Omental fat pad (tissue), 4 donors: Measurements from ENCODE around the gene PSD2. TPM values are rescaled to one million over a fixed set of nuclear protein-coding genes. Genes with fewer than 3 reads are reported as not detected.

Experiments
- ATAC-seq: fragments of 150-250 bp; one replicate; pipeline ENCODE4 v1.9.1; 2016; ENCODE audit warnings: mild to moderate bottlenecking, moderate library complexity; ENCODE audit not compliant: low FRiP score
- DNase-seq: peaks from one replicate; pipeline ENCODE4 v3.0.0-alpha.2; 2019; ENCODE audit warnings: low spot score
- CTCF ChIP-seq, 3 donors: fragments of 450-650 bp; IDR thresholded peaks; one replicate each; pipeline ENCODE4 v1.5.1; 2016 to 2017; ENCODE audit warnings: antibody characterized with exemption in 3 of 3, mild to moderate bottlenecking in 3 of 3, moderate library complexity in 2 of 3
- total RNA-seq, 4 donors: library from RNA; depleted of rRNA; stranded (reverse); fragments of >200 nt; gene quantifications; one replicate each; pipeline ENCODE4 v1.1.0, GENCODE V29; 2016

PSD2 gene
- total RNA-seq, 4 donors from 2014 or later = 0.12 to 0.46 (median 0.16) TPM; not detected in 1

- DNase-seq = no peak
- ATAC-seq = no peak
Observed at GRCh38 chr5:139849501-139849900, 53.9 kb downstream of the PSD2 start.

GRCh38 chr5:139849942-139850341 lies 54.3 kb downstream of the PSD2 start:
- ATAC-seq (no peak), DNase-seq (no peak)
- TF ChIP-seq CTCF (IDR thresholded peaks at IDR 0.05) = no peak

More at GRCh38 chr5:139849501-139849900, 53.9 kb downstream of the PSD2 start:
- TF ChIP-seq CTCF (IDR thresholded peaks at IDR 0.05) = no peak

GRCh38 chr5:139850423-139851016 lies 54.9 kb downstream of the PSD2 start:
- DNase-seq = no peak
- no peak for TF ChIP-seq CTCF (IDR thresholded peaks at IDR 0.05)
- ATAC-seq = no peak

- no peak for TF ChIP-seq CTCF (IDR thresholded peaks at IDR 0.05)
- no peak for DNase-seq
- no peak for ATAC-seq
Observed at GRCh38 chr5:139851558-139851957, 56.0 kb downstream of the PSD2 start.

- DNase-seq (no peak), ATAC-seq (no peak)
- TF ChIP-seq CTCF (IDR thresholded peaks at IDR 0.05) = no peak
Observed at GRCh38 chr5:139852696-139853095, 57.1 kb downstream of the PSD2 start.

GRCh38 chr5:139854029-139854605 lies 58.5 kb downstream of the PSD2 start:
- no peak for TF ChIP-seq CTCF (IDR thresholded peaks at IDR 0.05)
- ATAC-seq (no peak), DNase-seq (no peak)

GRCh38 chr5:139854953-139855352 lies 59.3 kb downstream of the PSD2 start:
- ATAC-seq = no peak
- DNase-seq = no peak
- TF ChIP-seq CTCF (IDR thresholded peaks at IDR 0.05) = no peak
